HepG2 (cell line): ENCODE data around the gene SLC27A3. TPM values are rescaled to one million over a fixed set of nuclear protein-coding genes. Genes with fewer than 3 reads are reported as not detected.

Source experiments
- ARHGAP35 ChIP-seq: sonication (generic); formaldehyde crosslinking; IDR thresholded peaks from 2 replicates; pipeline ENCODE4 v1.9.0; 2022; ENCODE audit warnings: mild to moderate bottlenecking, inconsistent platforms, moderate library complexity, missing genetic modification reagents, borderline replicate concordance
- CBX2 ChIP-seq, 2 experiments: fragments of 200-600 bp in 1 of 2; sonication (generic); formaldehyde crosslinking in 1 of 2; IDR thresholded peaks; 2 replicates each; pipeline versions ENCODE4 v1.7.0 to v1.8.1; 2018 to 2022; ENCODE audit warnings: low read depth in 2 of 2, low read length in 1 of 2, mild to moderate bottlenecking in 1 of 2, missing genetic modification reagents in 1 of 2
- CENPBD1 ChIP-seq: sonication (generic); formaldehyde crosslinking; IDR thresholded peaks from 2 replicates; pipeline ENCODE4 v1.8.0; 2022; ENCODE audit warnings: missing genetic modification reagents, low read depth, mild to moderate bottlenecking, borderline replicate concordance
- EEA1 ChIP-seq: sonication (generic); formaldehyde crosslinking; IDR thresholded peaks from 2 replicates; pipeline ENCODE4 v1.5.1; 2020; ENCODE audit warnings: mild to moderate bottlenecking, missing genetic modification reagents, borderline replicate concordance
- ELK4 ChIP-seq: sonication (generic); formaldehyde crosslinking; IDR thresholded peaks from 2 replicates; pipeline ENCODE4 v1.9.0; 2021; ENCODE audit warnings: missing genetic modification reagents, borderline replicate concordance
- GFI1 ChIP-seq: sonication (generic); formaldehyde crosslinking; IDR thresholded peaks from 2 replicates; pipeline ENCODE4 v1.5.0; 2020; ENCODE audit warnings: missing genetic modification reagents, mild to moderate bottlenecking, borderline replicate concordance
- KLF16 ChIP-seq, 2 experiments: sonication (generic) in 1 of 2; formaldehyde crosslinking in 1 of 2; IDR thresholded peaks; 2 replicates each; pipeline versions ENCODE4 v1.6.1 to v1.8.0; 2016 to 2023; ENCODE audit warnings: missing genetic modification reagents in 2 of 2, missing compliant biosample characterization in 1 of 2
- MED13 ChIP-seq: sonication (generic); formaldehyde crosslinking; IDR thresholded peaks from 2 replicates; pipeline ENCODE4 v1.5.0; 2020; ENCODE audit warnings: missing genetic modification reagents
- MYC ChIP-seq: sonication (generic); formaldehyde crosslinking; IDR thresholded peaks from 2 replicates; pipeline ENCODE4 v1.9.0; 2021; ENCODE audit warnings: missing genetic modification reagents, borderline replicate concordance
- REPIN1 ChIP-seq: sonication (generic); formaldehyde crosslinking; IDR thresholded peaks from 2 replicates; pipeline ENCODE4 v1.8.0; 2022; ENCODE audit warnings: missing genetic modification reagents, low read depth, mild to moderate bottlenecking, borderline replicate concordance
- SAP130 ChIP-seq: IDR thresholded peaks from 2 replicates; pipeline ENCODE4 v1.6.1; 2016; ENCODE audit warnings: low read depth
- ZFP82 ChIP-seq: sonication (generic); formaldehyde crosslinking; IDR thresholded peaks from 2 replicates; pipeline ENCODE4 v1.5.1; 2020; ENCODE audit warnings: mild to moderate bottlenecking, missing genetic modification reagents, borderline replicate concordance
- ZNF33A ChIP-seq: sonication (generic); formaldehyde crosslinking; IDR thresholded peaks from 2 replicates; pipeline ENCODE4 v1.5.1; 2020; ENCODE audit warnings: missing genetic modification reagents, mild to moderate bottlenecking, moderate library complexity, borderline replicate concordance
- ZNF367 ChIP-seq: sonication (generic); formaldehyde crosslinking; IDR thresholded peaks from 2 replicates; pipeline ENCODE4 v1.4.0; 2020; ENCODE audit warnings: missing genetic modification reagents, borderline replicate concordance
- ZNF709 ChIP-seq: sonication (generic); formaldehyde crosslinking; IDR thresholded peaks from 2 replicates; pipeline ENCODE4 v1.5.0; 2020; ENCODE audit warnings: mild to moderate bottlenecking, missing genetic modification reagents
- ZNF724P ChIP-seq: sonication (generic); formaldehyde crosslinking; IDR thresholded peaks from 2 replicates; pipeline ENCODE4 v1.8.0; 2022; ENCODE audit warnings: missing genetic modification reagents, borderline replicate concordance
- ZNF781 ChIP-seq: sonication (generic); formaldehyde crosslinking; IDR thresholded peaks from 2 replicates; pipeline ENCODE4 v1.5.1; 2020; ENCODE audit warnings: borderline replicate concordance, mild to moderate bottlenecking, missing genetic modification reagents; ENCODE audit errors: not compliant biosample characterization
- ZNF800 ChIP-seq: sonication (generic); formaldehyde crosslinking; IDR thresholded peaks from 2 replicates; pipeline ENCODE4 v1.4.0; 2020; ENCODE audit warnings: missing genetic modification reagents
- ZUFSP ChIP-seq: sonication (generic); formaldehyde crosslinking; IDR thresholded peaks from 2 replicates; pipeline ENCODE4 v1.9.0; 2021; ENCODE audit warnings: missing genetic modification reagents, mild to moderate bottlenecking, borderline replicate concordance
- polyA plus RNA-seq, 8 experiments: library from polyadenylated mRNA; depleted of rRNA in 3 of 8; stranded (reverse) in 7 of 8; unstranded in 1 of 8; fragments of >200 nt; fragmentation: Illumina TruSeq in 4 of 8; extraction: Trizol in 4 of 8; gene quantifications; 2 replicates each; pipeline versions ENCODE4 v1.2.1 to v1.2.3, GENCODE V29; 2011 to 2016; ENCODE audit warnings: low read depth in 4 of 8, missing spikeins in 1 of 8, mixed read lengths in 1 of 8; ENCODE audit not compliant: insufficient read depth in 1 of 8
- total RNA-seq, 5 experiments: library from RNA; depleted of rRNA; stranded (reverse); fragments of >200 nt; fragmentation: Illumina TruSeq; extraction: Trizol; gene quantifications; 2 replicates each; pipeline ENCODE4 v1.2.3, GENCODE V29; 2016; ENCODE audit warnings: low read depth in 1 of 5

SLC27A3 gene
- total and polyA plus RNA-seq, 2 of the 13 experiments (the other 11 are each of a cell fraction or from before 2014, with no cell fraction given), result 4.3 to 10.3 TPM

GRCh38 chr1:153783233-153784190 lies 8.3 kb downstream of the SLC27A3 start (continued):
- TF ChIP-seq ZNF724P (peak; percentile 70; the same call in 1 of the 2 replicates), ZNF781 (CRISPR knock-in tag) (peak; percentile 42), MYC (CRISPR knock-in tag) (peak; percentile 66), ZNF800 (CRISPR knock-in tag) (peak; percentile 87), ZFP82 (CRISPR knock-in tag) (no peak; the same call in 1 of the 2 replicates), ARHGAP35 (CRISPR knock-in tag) (peak; percentile 63; the same call in 1 of the 2 replicates), ZUFSP (CRISPR knock-in tag) (no peak), KLF16 (CRISPR knock-in tag; IDR thresholded peaks at IDR 0.05) (0 out of 4 replicates have a peak, but pooled peaks of 1 of the 2 experiments have one; percentile 24), GFI1 (0 out of 2 replicates have a peak, but pooled peaks have one; percentile 40), ELK4 (CRISPR knock-in tag) (no peak), SAP130 (peak; percentile 88), CENPBD1 (no peak), ZNF709 (CRISPR knock-in tag) (peak; percentile 70; the same call in 1 of the 2 replicates), EEA1 (no peak), ZNF367 (peak; percentile 77; the same call in 1 of the 2 replicates), REPIN1 (CRISPR knock-in tag) (peak; percentile 56; the same call in 1 of the 2 replicates), MED13 (CRISPR knock-in tag) (no peak), CBX2 (IDR thresholded peaks at IDR 0.05; ENCODE audit: low read depth, low read length) (no peak), CBX2 (CRISPR knock-in tag; IDR thresholded peaks at IDR 0.05; ENCODE audit: low read depth) (no peak; the same call in 1 of the 2 replicates), ZNF33A (CRISPR knock-in tag) (no peak)
